Thyroid gland (tissue), 4 donors: ENCODE results near the gene TRIM33. TPM values are rescaled to one million over a fixed set of nuclear protein-coding genes. Genes with fewer than 3 reads are reported as not detected.
"Not testable (repeated sequence)": the region's sequence is repeated elsewhere in the genome, so short reads cannot be mapped to it uniquely, and the experiment has no call there.

Experiments used
- DNase-seq, 2 donors: peaks; one replicate each; pipeline ENCODE4 v3.0.0-alpha.2; 2019
- H3K27ac ChIP-seq, 3 donors: fragments of 200-600 bp; sonication (generic); 1 replicate in 2 of 3; 2 replicates in 1 of 3; pipeline ENCODE4 v1.5.1; 2016 to 2019; ENCODE audit warnings: mild to moderate bottlenecking in 1 of 3, moderate library complexity in 1 of 3
- H3K27me3 ChIP-seq: fragments of 200-600 bp; sonication (generic); one replicate; pipeline ENCODE4 v1.5.1; 2019
- H3K36me3 ChIP-seq, 2 donors: fragments of 200-600 bp; sonication (generic); one replicate each; pipeline ENCODE4 v1.5.1; 2016 to 2019
- H3K4me1 ChIP-seq, 2 donors: fragments of 200-600 bp; sonication (generic); one replicate each; pipeline ENCODE4 v1.5.1; 2017 to 2019
- H3K4me3 ChIP-seq, 3 donors: fragments of 200-600 bp; sonication (generic); replicated peaks in 1 of 3; 1 replicate in 2 of 3; 2 replicates in 1 of 3; pipeline ENCODE4 v1.5.1; 2016; ENCODE audit warnings: mild to moderate bottlenecking in 1 of 3
- H3K9me3 ChIP-seq: fragments of 200-600 bp; sonication (generic); one replicate; pipeline ENCODE4 v1.5.1; 2017
- CTCF ChIP-seq, 6 experiments: fragments of 200-600 bp in 3 of 6; fragments of 450-650 bp in 3 of 6; sonication (generic) in 3 of 6; IDR thresholded peaks; one replicate each; pipeline ENCODE4 v1.5.1; 2016 to 2019; ENCODE audit warnings: antibody characterized with exemption in 6 of 6, mild to moderate bottlenecking in 2 of 6, inconsistent platforms in 1 of 6, moderate library complexity in 1 of 6
- POLR2A ChIP-seq, 2 donors: fragments of 450-650 bp; IDR thresholded peaks; one replicate each; pipeline ENCODE4 v1.6.1; 2017; ENCODE audit warnings: antibody characterized with exemption in 2 of 2, mild to moderate bottlenecking in 2 of 2, moderate library complexity in 1 of 2
- WGBS, 2 donors: methylation state at CpG; one replicate each; pipeline ENCODE4 v1.1.5; 2017; 5-methylcytosine and 5-hydroxymethylcytosine counted together
- intact Hi-C: fragments of 100-400 bp; cut with DNase I; formaldehyde crosslinking; loops from one replicate; pipeline ENCODE4 v1.15.1; 2023
- total RNA-seq, 4 donors: library from RNA; depleted of rRNA; stranded (reverse); fragments of >200 nt; gene quantifications; one replicate each; pipeline ENCODE4 v1.2.3, GENCODE V29; 2016

TRIM33 gene
- total RNA-seq, 4 donors from 2014 or later, result 53.9 to 112 (median 58.0) TPM

GRCh38 chr1:114446198-114446597 is 64.8 kb downstream of the TRIM33 start:
- Histone ChIP-seq H3K27ac (no peak overlapping the region), H3K36me3 (no peaks in the 10 kb centered on the region), H3K9me3 (no peaks in the 10 kb centered on the region), H3K4me1 (no peaks in the 10 kb centered on the region), H3K4me3 (no peak overlapping the region), H3K27me3 (no peaks in the 10 kb centered on the region)
- 92 to 96% methylated on average over 1 of the region's 1 CpG for WGBS, 2 donors
- no peak for DNase-seq
- intact Hi-C loops, result no loop called here
- TF ChIP-seq POLR2A (IDR thresholded peaks at IDR 0.05) (no peak), CTCF (IDR thresholded peaks at IDR 0.05) (no peak)

GRCh38 chr1:114443226-114443625 is 67.8 kb downstream of the TRIM33 start:
- intact Hi-C loops, result not testable (repeated sequence)

GRCh38 chr1:114441332-114441731 is 69.7 kb downstream of the TRIM33 start:
- WGBS, 2 donors, result 94 to 96% methylated on average over 3 of the region's 3 CpGs
- TF ChIP-seq CTCF (IDR thresholded peaks at IDR 0.05) (no peak), POLR2A (IDR thresholded peaks at IDR 0.05) (no peak)
- no peak overlapping the region for H3K27ac ChIP-seq
- H3K36me3 ChIP-seq, result no peaks in the 10 kb centered on the region
- intact Hi-C loops, result no loop called here
- H3K4me3 ChIP-seq, result no peak overlapping the region
- no peaks in the 10 kb centered on the region for H3K27me3 ChIP-seq
- no peaks in the 10 kb centered on the region for H3K9me3 ChIP-seq
- H3K4me1 ChIP-seq, result no peaks in the 10 kb centered on the region
- no peak for DNase-seq

More at GRCh38 chr1:114443226-114443625, 67.8 kb downstream of the TRIM33 start:
- H3K4me3 ChIP-seq, H3K27ac ChIP-seq, DNase-seq, H3K36me3 ChIP-seq, H3K27me3 ChIP-seq, H3K9me3 ChIP-seq, H3K4me1 ChIP-seq: not testable (repeated sequence)
- 96 to 97% methylated on average over 4 of the region's 4 CpGs for WGBS, 2 donors

- Histone ChIP-seq H3K27me3 (no peaks in the 10 kb centered on the region), H3K9me3 (no peaks in the 10 kb centered on the region), H3K27ac (no peak overlapping the region), H3K4me3 (no peak overlapping the region), H3K36me3 (no peaks in the 10 kb centered on the region), H3K4me1 (no peaks in the 10 kb centered on the region)
- TF ChIP-seq CTCF (IDR thresholded peaks at IDR 0.05) (no peak), POLR2A (IDR thresholded peaks at IDR 0.05) (no peak)
- no peak for DNase-seq
- intact Hi-C loops, result no loop called here
- 96 to 99% methylated on average over 4 of the region's 4 CpGs for WGBS, 2 donors
Observed at GRCh38 chr1:114439369-114439768, 71.6 kb downstream of the TRIM33 start.

GRCh38 chr1:114437812-114438211 is 73.2 kb downstream of the TRIM33 start:
- H3K27ac ChIP-seq, result no peak overlapping the region
- TF ChIP-seq CTCF (IDR thresholded peaks at IDR 0.05), result no peak
- TF ChIP-seq POLR2A (IDR thresholded peaks at IDR 0.05), result no peak
- H3K27me3 ChIP-seq, result no peaks in the 10 kb centered on the region
- 61 to 71% methylated on average over 1 of the region's 1 CpG for WGBS, 2 donors
- no peak overlapping the region for H3K4me3 ChIP-seq
- no peak for DNase-seq
- H3K4me1 ChIP-seq, result no peaks in the 10 kb centered on the region
- no peaks in the 10 kb centered on the region for H3K36me3 ChIP-seq
- intact Hi-C loops, result no loop called here
- no peaks in the 10 kb centered on the region for H3K9me3 ChIP-seq

- no peak for DNase-seq
- Histone ChIP-seq H3K4me3 (no peak overlapping the region), H3K4me1 (no peaks in the 10 kb centered on the region), H3K36me3 (no peaks in the 10 kb centered on the region), H3K9me3 (no peaks in the 10 kb centered on the region), H3K27ac (no peak overlapping the region), H3K27me3 (no peaks in the 10 kb centered on the region)
- TF ChIP-seq POLR2A (IDR thresholded peaks at IDR 0.05) (no peak), CTCF (IDR thresholded peaks at IDR 0.05) (no peak)
- intact Hi-C loops, result no loop called here
- WGBS, 2 donors, result 93 to 97% methylated on average over 3 of the region's 3 CpGs
Observed at GRCh38 chr1:114436799-114437198, 74.2 kb downstream of the TRIM33 start.
